ENCODE data around the gene GPC6.

The GPC6 gene

GRCh38 chr13:93455861-93456260 lies 229.3 kb downstream of the GPC6 start:
- H3K9me3 Mint-ChIP-seq: no peaks in the 10 kb centered on the region
- no peak for TF ChIP-seq CTCF (IDR thresholded peaks at IDR 0.05; ENCODE audit: unreplicated experiment in 3 of 3)
- no peaks in the 10 kb centered on the region for H3K27me3 Mint-ChIP-seq (ENCODE audit: low read depth)

DNA sequence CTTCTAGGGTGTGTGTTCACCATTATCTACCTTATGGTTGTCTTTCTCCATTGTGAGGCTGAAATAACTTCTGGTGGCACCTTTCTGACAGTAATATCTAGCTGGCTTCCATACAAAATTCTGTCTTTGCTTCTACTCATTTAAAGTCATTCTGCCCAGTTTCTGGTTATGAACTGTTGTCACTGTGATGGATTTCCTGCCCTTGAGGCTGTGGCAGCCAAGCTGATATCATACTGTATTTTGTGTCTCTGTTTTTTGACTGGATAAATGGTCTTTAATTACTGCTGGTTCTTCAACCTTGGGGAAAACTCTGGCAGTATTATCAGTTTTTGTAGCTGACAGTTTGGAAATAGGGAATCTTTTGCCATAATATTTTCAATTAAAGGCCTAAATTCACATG lies 233.4 kb downstream of the GPC6 start:
- no peak overlapping the region for H3K27ac Mint-ChIP-seq
- no peaks in the 10 kb centered on the region for H3K27me3 Mint-ChIP-seq (ENCODE audit: low read depth)
- H3K9me3 Mint-ChIP-seq: no peaks in the 10 kb centered on the region
- H3K4me1 Mint-ChIP-seq: peaks cover 10% of the 10 kb centered on the region
- no peak for TF ChIP-seq CTCF (IDR thresholded peaks at IDR 0.05; ENCODE audit: unreplicated experiment in 3 of 3)
- H3K36me3 Mint-ChIP-seq (ENCODE audit: low read depth): peaks cover 11% of the 10 kb centered on the region
- H3K4me3 Mint-ChIP-seq: no peak overlapping the region

More at GRCh38 chr13:93455861-93456260, 229.3 kb downstream of the GPC6 start:
- peaks cover 3% of the 10 kb centered on the region for H3K4me1 Mint-ChIP-seq
- H3K36me3 Mint-ChIP-seq (ENCODE audit: low read depth): peaks cover 8% of the 10 kb centered on the region
- peak overlapping the region in 2 of 3 experiments; percentile 10 to 17 for H3K27ac Mint-ChIP-seq
- no peak overlapping the region for H3K4me3 Mint-ChIP-seq

DNA sequence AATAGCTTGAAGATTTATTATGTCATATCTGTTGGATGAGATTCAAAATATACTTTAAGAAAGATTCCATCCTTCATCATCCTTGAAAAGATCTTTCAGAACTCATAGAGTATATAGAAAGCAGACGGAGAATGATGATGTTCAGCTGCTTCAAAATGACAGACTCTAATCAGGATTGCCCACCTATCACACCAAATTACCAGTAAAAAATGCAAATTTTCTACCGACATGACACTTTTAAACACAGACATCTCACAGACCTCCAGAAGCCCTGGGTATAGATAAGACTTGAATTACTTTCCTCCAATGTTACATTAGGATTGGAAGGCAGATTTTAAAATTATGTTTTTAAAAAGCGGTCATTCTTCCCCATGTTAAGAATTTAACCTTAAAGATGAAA lies 235.5 kb downstream of the GPC6 start:
- Mint-ChIP-seq H3K4me1 (peaks cover 10% of the 10 kb centered on the region), H3K9me3 (no peaks in the 10 kb centered on the region), H3K36me3 (ENCODE audit: low read depth) (peaks cover 16% of the 10 kb centered on the region), H3K4me3 (no peak overlapping the region), H3K27ac (peak overlapping the region in 1 of 3 experiments; percentile 16), H3K27me3 (ENCODE audit: low read depth) (no peaks in the 10 kb centered on the region)
- TF ChIP-seq CTCF (IDR thresholded peaks at IDR 0.05; ENCODE audit: unreplicated experiment in 3 of 3): no peak

GRCh38 chr13:93466502-93467036 lies 240.0 kb downstream of the GPC6 start:
- TF ChIP-seq CTCF (IDR thresholded peaks at IDR 0.05; ENCODE audit: unreplicated experiment in 3 of 3): no peak
- Mint-ChIP-seq H3K27ac (no peak overlapping the region), H3K4me1 (peaks cover 9% of the 10 kb centered on the region), H3K36me3 (ENCODE audit: low read depth) (peaks cover 31% of the 10 kb centered on the region), H3K4me3 (no peak overlapping the region), H3K9me3 (peaks cover 17% of the 10 kb centered on the region), H3K27me3 (ENCODE audit: low read depth) (no peaks in the 10 kb centered on the region)

GRCh38 chr13:93467175-93467574 lies 240.6 kb downstream of the GPC6 start:
- peaks cover 19% of the 10 kb centered on the region for H3K9me3 Mint-ChIP-seq
- peaks cover 34% of the 10 kb centered on the region for H3K36me3 Mint-ChIP-seq (ENCODE audit: low read depth)
- no peak for TF ChIP-seq CTCF (IDR thresholded peaks at IDR 0.05; ENCODE audit: unreplicated experiment in 3 of 3)
- no peak overlapping the region for H3K4me3 Mint-ChIP-seq
- H3K27me3 Mint-ChIP-seq (ENCODE audit: low read depth): no peaks in the 10 kb centered on the region
- no peak overlapping the region for H3K27ac Mint-ChIP-seq
- peaks cover 3% of the 10 kb centered on the region for H3K4me1 Mint-ChIP-seq

- peaks cover 34% of the 10 kb centered on the region for H3K36me3 Mint-ChIP-seq (ENCODE audit: low read depth)
- H3K9me3 Mint-ChIP-seq: peaks cover 19% of the 10 kb centered on the region
Observed at GRCh38 chr13:93468433-93468832, 241.8 kb downstream of the GPC6 start.

More at GRCh38 chr13:93468433-93468832, 241.8 kb downstream of the GPC6 start:
- no peak for TF ChIP-seq CTCF (IDR thresholded peaks at IDR 0.05; ENCODE audit: unreplicated experiment in 3 of 3)
- Mint-ChIP-seq H3K4me1 (no peaks in the 10 kb centered on the region), H3K27me3 (ENCODE audit: low read depth) (no peaks in the 10 kb centered on the region), H3K27ac (no peak overlapping the region), H3K4me3 (no peak overlapping the region)
